Measurements from ENCODE around the gene WDR81. TPM values are rescaled to one million over a fixed set of nuclear protein-coding genes. Genes with fewer than 3 reads are reported as not detected.

Gene WDR81
- total and polyA plus RNA-seq, 2 donors (not counting 3 experiments of a cell fraction or from before 2014, with no cell fraction given), result 10.4 to 17.3 TPM

- H3K27ac ChIP-seq (ENCODE audit: insufficient read depth, low read depth, low read length), result no peak overlapping the region
- H3K79me2 ChIP-seq (ENCODE audit: control insufficient read depth, insufficient read depth, low read length), result no peaks in the 10 kb centered on the region
- no peaks in the 10 kb centered on the region for H3K9me3 ChIP-seq (replicated peaks; ENCODE audit: control insufficient read depth, insufficient read depth, low read length)
- no peak for TF ChIP-seq MAX (IDR thresholded peaks at IDR 0.05; ENCODE audit: insufficient read depth, insufficient read length)
- no peak for TF ChIP-seq POLR2A (IDR thresholded peaks at IDR 0.05; ENCODE audit: low read depth, low read length)
- no peak for TF ChIP-seq EZH2 (IDR thresholded peaks at IDR 0.05; ENCODE audit: borderline replicate concordance, low read depth, low read length, severe bottlenecking)
- no peak for TF ChIP-seq JUN (IDR thresholded peaks at IDR 0.05; ENCODE audit: borderline replicate concordance, insufficient read depth, insufficient read length, low read depth)
- TF ChIP-seq MYC (IDR thresholded peaks at IDR 0.05; ENCODE audit: low read depth, low read length), result no peak
- no peak for TF ChIP-seq POLR2AphosphoS5 (IDR thresholded peaks at IDR 0.05; ENCODE audit: insufficient read depth, low read depth, low read length)
- no peak for TF ChIP-seq FOS (IDR thresholded peaks at IDR 0.05; ENCODE audit: borderline replicate concordance, insufficient read depth, low read length)
- TF ChIP-seq GATA2 (IDR thresholded peaks at IDR 0.05; ENCODE audit: insufficient read depth, insufficient read length, low read depth, low read length), result no peak
- TF ChIP-seq, protein P1, sequence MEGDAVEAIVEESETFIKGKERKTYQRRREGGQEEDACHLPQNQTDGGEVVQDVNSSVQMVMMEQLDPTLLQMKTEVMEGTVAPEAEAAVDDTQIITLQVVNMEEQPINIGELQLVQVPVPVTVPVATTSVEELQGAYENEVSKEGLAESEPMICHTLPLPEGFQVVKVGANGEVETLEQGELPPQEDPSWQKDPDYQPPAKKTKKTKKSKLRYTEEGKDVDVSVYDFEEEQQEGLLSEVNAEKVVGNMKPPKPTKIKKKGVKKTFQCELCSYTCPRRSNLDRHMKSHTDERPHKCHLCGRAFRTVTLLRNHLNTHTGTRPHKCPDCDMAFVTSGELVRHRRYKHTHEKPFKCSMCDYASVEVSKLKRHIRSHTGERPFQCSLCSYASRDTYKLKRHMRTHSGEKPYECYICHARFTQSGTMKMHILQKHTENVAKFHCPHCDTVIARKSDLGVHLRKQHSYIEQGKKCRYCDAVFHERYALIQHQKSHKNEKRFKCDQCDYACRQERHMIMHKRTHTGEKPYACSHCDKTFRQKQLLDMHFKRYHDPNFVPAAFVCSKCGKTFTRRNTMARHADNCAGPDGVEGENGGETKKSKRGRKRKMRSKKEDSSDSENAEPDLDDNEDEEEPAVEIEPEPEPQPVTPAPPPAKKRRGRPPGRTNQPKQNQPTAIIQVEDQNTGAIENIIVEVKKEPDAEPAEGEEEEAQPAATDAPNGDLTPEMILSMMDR (IDR thresholded peaks at IDR 0.05; ENCODE audit: extremely low read depth in 1 of 2, insufficient read depth in 1 of 2, low read depth in 1 of 2, low read length in 2 of 2), result no peak
- no peak overlapping the region for H2AFZ ChIP-seq (ENCODE audit: low read depth, low read length)
- FAIRE-seq (no peak), DNase-seq (ENCODE audit: low read depth, low spot score) (no peak)
- no peaks in the 10 kb centered on the region for H3K9me1 ChIP-seq (replicated peaks; ENCODE audit: control insufficient read depth, extremely low read depth, insufficient read depth, low read length)
- dilution Hi-C loops (cut with MboI; ENCODE audit: extremely low pct_ligation_motif_present, low sequenced_read_pairs), result no loop called here
- no peak overlapping the region for H3K4me2 ChIP-seq (ENCODE audit: insufficient read depth, low read length)
- BruUV-seq (replicated peaks), result no TSS peak
- H3K4me1 ChIP-seq (ENCODE audit: control insufficient read depth, extremely low read depth, insufficient read depth, low read length), result no peaks in the 10 kb centered on the region
- H3K9ac ChIP-seq (replicated peaks; ENCODE audit: extremely low read depth, insufficient read depth, low read length), result no peak overlapping the region
- no peaks in the 10 kb centered on the region for H3K36me3 ChIP-seq (ENCODE audit: control insufficient read depth in 2 of 2, extremely low read depth in 1 of 2, insufficient read depth in 2 of 2, low read length in 2 of 2)
- intact Hi-C loops (cut with micrococcal nuclease), result no loop called here
- H3K27me3 ChIP-seq (ENCODE audit: control insufficient read depth in 2 of 2, insufficient read depth in 2 of 2, low read length in 2 of 2), result no peaks in the 10 kb centered on the region
- H4K20me1 ChIP-seq (replicated peaks; ENCODE audit: control insufficient read depth, extremely low read depth, insufficient read depth, low read length), result no peaks in the 10 kb centered on the region
- H3K4me3 ChIP-seq (replicated peaks in 1 of 3; ENCODE audit: insufficient read depth in 1 of 3, low read depth in 1 of 3, low read length in 3 of 3), result no peak overlapping the region
- ChIA-PET POLR2A (no interaction called here), CTCF (no interaction called here)
Observed at GRCh38 chr17:1758807-1759206, 34.3 kb downstream of the WDR81 start.

Data from endothelial cell of umbilical vein (primary cell).